ENCODE data around the gene ISOC2. TPM values are rescaled to one million over a fixed set of nuclear protein-coding genes. Genes with fewer than 3 reads are reported as not detected.

The ISOC2 gene
- total and polyA plus RNA-seq, 9 of the 15 experiments (the other 6 are each of a cell fraction or from before 2014, with no cell fraction given), result 1.2 to 229 (median 58.3) TPM

DNA sequence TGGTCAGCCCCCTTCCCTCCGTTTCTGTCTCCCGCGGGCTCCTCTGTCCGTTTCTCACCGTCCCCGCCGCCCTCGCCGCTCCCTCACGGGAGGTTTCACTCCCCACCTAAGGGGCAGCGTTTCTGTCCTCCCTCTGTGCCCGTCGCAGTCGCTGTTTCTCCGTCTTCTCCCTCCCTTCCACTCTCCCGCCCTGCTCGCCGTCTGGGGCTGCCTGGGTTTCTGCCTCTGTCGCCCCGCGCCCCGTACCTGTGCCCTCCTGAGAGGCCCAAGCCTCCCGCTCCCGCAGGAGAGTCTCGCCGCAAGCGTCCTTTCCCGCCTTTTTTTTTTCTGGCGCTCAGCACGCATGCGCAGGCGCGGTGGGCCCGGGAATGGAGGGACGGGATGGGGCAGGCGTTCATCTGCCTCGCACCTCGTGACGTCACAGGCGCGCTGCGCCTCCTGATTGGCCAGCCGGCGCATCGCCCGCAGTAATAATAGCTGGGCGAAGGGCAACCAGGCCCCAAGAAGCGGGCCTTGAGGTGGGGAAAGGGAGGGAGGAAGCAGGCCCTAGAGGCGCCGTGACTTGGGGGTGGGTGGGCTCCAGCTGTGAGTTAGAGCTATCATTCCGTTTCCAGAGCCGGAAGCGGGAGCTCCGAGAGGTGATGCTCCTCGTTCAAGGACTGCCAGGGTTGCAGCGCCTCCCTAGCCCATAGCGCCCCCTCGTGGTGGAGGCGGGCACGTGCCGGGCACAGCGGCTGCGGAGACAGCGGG lies 42.2 kb upstream of the ISOC2 start (continued):
- TF ChIP-seq, protein P1, sequence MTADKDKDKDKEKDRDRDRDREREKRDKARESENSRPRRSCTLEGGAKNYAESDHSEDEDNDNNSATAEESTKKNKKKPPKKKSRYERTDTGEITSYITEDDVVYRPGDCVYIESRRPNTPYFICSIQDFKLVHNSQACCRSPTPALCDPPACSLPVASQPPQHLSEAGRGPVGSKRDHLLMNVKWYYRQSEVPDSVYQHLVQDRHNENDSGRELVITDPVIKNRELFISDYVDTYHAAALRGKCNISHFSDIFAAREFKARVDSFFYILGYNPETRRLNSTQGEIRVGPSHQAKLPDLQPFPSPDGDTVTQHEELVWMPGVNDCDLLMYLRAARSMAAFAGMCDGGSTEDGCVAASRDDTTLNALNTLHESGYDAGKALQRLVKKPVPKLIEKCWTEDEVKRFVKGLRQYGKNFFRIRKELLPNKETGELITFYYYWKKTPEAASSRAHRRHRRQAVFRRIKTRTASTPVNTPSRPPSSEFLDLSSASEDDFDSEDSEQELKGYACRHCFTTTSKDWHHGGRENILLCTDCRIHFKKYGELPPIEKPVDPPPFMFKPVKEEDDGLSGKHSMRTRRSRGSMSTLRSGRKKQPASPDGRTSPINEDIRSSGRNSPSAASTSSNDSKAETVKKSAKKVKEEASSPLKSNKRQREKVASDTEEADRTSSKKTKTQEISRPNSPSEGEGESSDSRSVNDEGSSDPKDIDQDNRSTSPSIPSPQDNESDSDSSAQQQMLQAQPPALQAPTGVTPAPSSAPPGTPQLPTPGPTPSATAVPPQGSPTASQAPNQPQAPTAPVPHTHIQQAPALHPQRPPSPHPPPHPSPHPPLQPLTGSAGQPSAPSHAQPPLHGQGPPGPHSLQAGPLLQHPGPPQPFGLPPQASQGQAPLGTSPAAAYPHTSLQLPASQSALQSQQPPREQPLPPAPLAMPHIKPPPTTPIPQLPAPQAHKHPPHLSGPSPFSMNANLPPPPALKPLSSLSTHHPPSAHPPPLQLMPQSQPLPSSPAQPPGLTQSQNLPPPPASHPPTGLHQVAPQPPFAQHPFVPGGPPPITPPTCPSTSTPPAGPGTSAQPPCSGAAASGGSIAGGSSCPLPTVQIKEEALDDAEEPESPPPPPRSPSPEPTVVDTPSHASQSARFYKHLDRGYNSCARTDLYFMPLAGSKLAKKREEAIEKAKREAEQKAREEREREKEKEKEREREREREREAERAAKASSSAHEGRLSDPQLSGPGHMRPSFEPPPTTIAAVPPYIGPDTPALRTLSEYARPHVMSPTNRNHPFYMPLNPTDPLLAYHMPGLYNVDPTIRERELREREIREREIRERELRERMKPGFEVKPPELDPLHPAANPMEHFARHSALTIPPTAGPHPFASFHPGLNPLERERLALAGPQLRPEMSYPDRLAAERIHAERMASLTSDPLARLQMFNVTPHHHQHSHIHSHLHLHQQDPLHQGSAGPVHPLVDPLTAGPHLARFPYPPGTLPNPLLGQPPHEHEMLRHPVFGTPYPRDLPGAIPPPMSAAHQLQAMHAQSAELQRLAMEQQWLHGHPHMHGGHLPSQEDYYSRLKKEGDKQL (CRISPR knock-in tag; IDR thresholded peaks at IDR 0.05; ENCODE audit: borderline replicate concordance), result peak; percentile 100
- TF ChIP-seq ZNF699 (CRISPR knock-in tag; IDR thresholded peaks at IDR 0.05; ENCODE audit: insufficient replicate concordance), result no peak
- peak; percentile 95 for TF ChIP-seq STAG1 (CRISPR knock-in tag; IDR thresholded peaks at IDR 0.05; ENCODE audit: borderline replicate concordance)
- no peak for TF ChIP-seq BRD9 (IDR thresholded peaks at IDR 0.05; ENCODE audit: low read depth, partially characterized antibody)
- TF ChIP-seq, protein P2, sequence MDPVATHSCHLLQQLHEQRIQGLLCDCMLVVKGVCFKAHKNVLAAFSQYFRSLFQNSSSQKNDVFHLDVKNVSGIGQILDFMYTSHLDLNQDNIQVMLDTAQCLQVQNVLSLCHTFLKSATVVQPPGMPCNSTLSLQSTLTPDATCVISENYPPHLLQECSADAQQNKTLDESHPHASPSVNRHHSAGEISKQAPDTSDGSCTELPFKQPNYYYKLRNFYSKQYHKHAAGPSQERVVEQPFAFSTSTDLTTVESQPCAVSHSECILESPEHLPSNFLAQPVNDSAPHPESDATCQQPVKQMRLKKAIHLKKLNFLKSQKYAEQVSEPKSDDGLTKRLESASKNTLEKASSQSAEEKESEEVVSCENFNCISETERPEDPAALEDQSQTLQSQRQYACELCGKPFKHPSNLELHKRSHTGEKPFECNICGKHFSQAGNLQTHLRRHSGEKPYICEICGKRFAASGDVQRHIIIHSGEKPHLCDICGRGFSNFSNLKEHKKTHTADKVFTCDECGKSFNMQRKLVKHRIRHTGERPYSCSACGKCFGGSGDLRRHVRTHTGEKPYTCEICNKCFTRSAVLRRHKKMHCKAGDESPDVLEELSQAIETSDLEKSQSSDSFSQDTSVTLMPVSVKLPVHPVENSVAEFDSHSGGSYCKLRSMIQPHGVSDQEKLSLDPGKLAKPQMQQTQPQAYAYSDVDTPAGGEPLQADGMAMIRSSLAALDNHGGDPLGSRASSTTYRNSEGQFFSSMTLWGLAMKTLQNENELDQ (CRISPR knock-in tag; IDR thresholded peaks at IDR 0.05; ENCODE audit: borderline replicate concordance), result peak; percentile 99
- TF ChIP-seq ASH1L (IDR thresholded peaks at IDR 0.05; ENCODE audit: borderline replicate concordance, low read depth, partially characterized antibody), result peak; percentile 73
- TF ChIP-seq XRCC5 (IDR thresholded peaks at IDR 0.05; ENCODE audit: low read depth, low read length), result 0 out of 2 replicates have a peak, but pooled peaks have one; percentile 21
- peak; percentile 19; the same call in 1 of the 2 replicates for TF ChIP-seq PHF8 (IDR thresholded peaks at IDR 0.05; ENCODE audit: borderline replicate concordance, low read length)
- TF ChIP-seq SRF (CRISPR knock-in tag; IDR thresholded peaks at IDR 0.05), result peak in 1 of 2 experiments; percentile 68; a peak in 1 of 4 replicates
- TF ChIP-seq TCF7 (IDR thresholded peaks at IDR 0.05; ENCODE audit: borderline replicate concordance), result no peak
- no peak for TF ChIP-seq PML (IDR thresholded peaks at IDR 0.05; ENCODE audit: low read length)
- no peak for TF ChIP-seq ZBTB8A (IDR thresholded peaks at IDR 0.05; ENCODE audit: partially characterized antibody)
- TF ChIP-seq ZNF695 (CRISPR knock-in tag; IDR thresholded peaks at IDR 0.05), result no peak
- TF ChIP-seq ZFX (CRISPR knock-in tag; IDR thresholded peaks at IDR 0.05), result peak; percentile 78
- TF ChIP-seq, protein P3, sequence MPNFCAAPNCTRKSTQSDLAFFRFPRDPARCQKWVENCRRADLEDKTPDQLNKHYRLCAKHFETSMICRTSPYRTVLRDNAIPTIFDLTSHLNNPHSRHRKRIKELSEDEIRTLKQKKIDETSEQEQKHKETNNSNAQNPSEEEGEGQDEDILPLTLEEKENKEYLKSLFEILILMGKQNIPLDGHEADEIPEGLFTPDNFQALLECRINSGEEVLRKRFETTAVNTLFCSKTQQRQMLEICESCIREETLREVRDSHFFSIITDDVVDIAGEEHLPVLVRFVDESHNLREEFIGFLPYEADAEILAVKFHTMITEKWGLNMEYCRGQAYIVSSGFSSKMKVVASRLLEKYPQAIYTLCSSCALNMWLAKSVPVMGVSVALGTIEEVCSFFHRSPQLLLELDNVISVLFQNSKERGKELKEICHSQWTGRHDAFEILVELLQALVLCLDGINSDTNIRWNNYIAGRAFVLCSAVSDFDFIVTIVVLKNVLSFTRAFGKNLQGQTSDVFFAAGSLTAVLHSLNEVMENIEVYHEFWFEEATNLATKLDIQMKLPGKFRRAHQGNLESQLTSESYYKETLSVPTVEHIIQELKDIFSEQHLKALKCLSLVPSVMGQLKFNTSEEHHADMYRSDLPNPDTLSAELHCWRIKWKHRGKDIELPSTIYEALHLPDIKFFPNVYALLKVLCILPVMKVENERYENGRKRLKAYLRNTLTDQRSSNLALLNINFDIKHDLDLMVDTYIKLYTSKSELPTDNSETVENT (CRISPR knock-in tag; IDR thresholded peaks at IDR 0.05), result 0 out of 2 replicates have a peak, but pooled peaks have one; percentile 14
- no peak for TF ChIP-seq POLR2H (tag; IDR thresholded peaks at IDR 0.05; ENCODE audit: low read depth)
- peak; percentile 96 for TF ChIP-seq KHSRP (IDR thresholded peaks at IDR 0.05)
